ENCODE data around the gene GNG13. TPM values are rescaled to one million over a fixed set of nuclear protein-coding genes. Genes with fewer than 3 reads are reported as not detected.
A peak's percentile ranks its signal among the peaks of the same experiment; 100 is the strongest.

The GNG13 gene
- total and polyA plus RNA-seq, 9 of the 15 experiments (the other 6 are each of a cell fraction or from before 2014, with no cell fraction given), result not detected

DNA sequence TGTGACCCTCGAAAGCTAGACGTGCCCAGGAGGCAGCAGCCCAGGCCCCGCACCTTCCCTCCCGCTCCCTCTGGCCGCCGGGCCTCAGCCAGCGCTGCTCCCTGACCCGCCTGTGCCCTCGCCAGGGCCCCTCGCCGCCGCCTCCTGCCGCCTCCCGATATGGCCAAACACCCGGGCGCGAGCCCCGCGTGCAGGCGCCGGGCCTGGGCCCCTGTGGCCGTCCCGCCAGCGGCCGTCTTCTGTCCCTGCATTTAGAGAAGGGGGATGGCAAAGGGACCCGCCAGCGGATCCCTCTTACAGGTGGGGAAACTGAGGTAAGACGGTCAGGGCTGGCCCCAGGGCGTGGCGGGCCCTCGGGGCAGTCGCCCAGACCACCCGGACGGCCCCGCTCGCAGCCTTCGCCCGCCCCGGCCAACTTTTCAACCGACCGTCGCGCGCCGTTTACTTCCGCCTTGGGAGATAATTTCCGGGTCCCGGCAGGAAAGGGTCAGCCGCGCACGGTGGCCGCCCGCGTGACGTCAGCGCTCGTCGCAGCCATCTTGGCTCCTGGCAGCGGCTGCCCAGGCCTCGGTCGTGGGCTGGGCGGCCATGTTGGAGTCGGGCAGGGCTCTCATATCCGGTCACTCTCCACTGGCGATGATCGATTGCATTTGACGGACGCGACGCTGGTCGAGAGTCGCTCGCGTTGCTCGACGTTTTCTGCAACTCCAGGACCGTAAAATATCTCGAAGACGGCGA is 7.0 kb upstream of the GNG13 start (continued):
- peak; percentile 89 for TF ChIP-seq PCBP1 (IDR thresholded peaks at IDR 0.05; ENCODE audit: low read depth, low read length, poor library complexity, severe bottlenecking)
- TF ChIP-seq GATA2 (CRISPR knock-in tag; IDR thresholded peaks at IDR 0.05), result no peak
- no peak for TF ChIP-seq SMARCC2 (IDR thresholded peaks at IDR 0.05; ENCODE audit: low read depth)
- TF ChIP-seq, protein P1, sequence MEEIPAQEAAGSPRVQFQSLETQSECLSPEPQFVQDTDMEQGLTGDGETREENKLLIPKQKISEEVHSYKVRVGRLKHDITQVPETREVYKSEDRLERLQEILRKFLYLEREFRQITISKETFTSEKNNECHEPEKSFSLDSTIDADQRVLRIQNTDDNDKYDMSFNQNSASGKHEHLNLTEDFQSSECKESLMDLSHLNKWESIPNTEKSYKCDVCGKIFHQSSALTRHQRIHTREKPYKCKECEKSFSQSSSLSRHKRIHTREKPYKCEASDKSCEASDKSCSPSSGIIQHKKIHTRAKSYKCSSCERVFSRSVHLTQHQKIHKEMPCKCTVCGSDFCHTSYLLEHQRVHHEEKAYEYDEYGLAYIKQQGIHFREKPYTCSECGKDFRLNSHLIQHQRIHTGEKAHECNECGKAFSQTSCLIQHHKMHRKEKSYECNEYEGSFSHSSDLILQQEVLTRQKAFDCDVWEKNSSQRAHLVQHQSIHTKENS (CRISPR knock-in tag; IDR thresholded peaks at IDR 0.05), result no peak
- TF ChIP-seq ZNF253 (CRISPR knock-in tag; conservative IDR thresholded peaks at IDR 0.05), result no peak
- no peak for TF ChIP-seq ZNF24 (IDR thresholded peaks at IDR 0.05)
- no peak for TF ChIP-seq ZNF77 (CRISPR knock-in tag; IDR thresholded peaks at IDR 0.05)
- TF ChIP-seq, protein P2, sequence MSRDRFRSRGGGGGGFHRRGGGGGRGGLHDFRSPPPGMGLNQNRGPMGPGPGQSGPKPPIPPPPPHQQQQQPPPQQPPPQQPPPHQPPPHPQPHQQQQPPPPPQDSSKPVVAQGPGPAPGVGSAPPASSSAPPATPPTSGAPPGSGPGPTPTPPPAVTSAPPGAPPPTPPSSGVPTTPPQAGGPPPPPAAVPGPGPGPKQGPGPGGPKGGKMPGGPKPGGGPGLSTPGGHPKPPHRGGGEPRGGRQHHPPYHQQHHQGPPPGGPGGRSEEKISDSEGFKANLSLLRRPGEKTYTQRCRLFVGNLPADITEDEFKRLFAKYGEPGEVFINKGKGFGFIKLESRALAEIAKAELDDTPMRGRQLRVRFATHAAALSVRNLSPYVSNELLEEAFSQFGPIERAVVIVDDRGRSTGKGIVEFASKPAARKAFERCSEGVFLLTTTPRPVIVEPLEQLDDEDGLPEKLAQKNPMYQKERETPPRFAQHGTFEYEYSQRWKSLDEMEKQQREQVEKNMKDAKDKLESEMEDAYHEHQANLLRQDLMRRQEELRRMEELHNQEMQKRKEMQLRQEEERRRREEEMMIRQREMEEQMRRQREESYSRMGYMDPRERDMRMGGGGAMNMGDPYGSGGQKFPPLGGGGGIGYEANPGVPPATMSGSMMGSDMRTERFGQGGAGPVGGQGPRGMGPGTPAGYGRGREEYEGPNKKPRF (IDR thresholded peaks at IDR 0.05; ENCODE audit: low read depth, low read length), result no peak
- no peak for TF ChIP-seq HNRNPUL1 (IDR thresholded peaks at IDR 0.05; ENCODE audit: low read length)
- TF ChIP-seq ZNF76 (CRISPR knock-in tag; IDR thresholded peaks at IDR 0.05; ENCODE audit: borderline replicate concordance), result no peak
- TF ChIP-seq NFE2 (IDR thresholded peaks at IDR 0.05; ENCODE audit: low read depth), result peak; percentile 13; the same call in 1 of the 2 replicates
- TF ChIP-seq TEAD2 (tag; IDR thresholded peaks at IDR 0.05), result no peak
- no peak for TF ChIP-seq RUNX1 (IDR thresholded peaks at IDR 0.05; ENCODE audit: low read depth)
- TF ChIP-seq FOXK2 (conservative IDR thresholded peaks at IDR 0.05 in 1 of 2, IDR thresholded peaks at IDR 0.05 in 1 of 2; ENCODE audit: low read depth in 2 of 2), result peak; percentile 76 to 77
- peak in 1 of 2 experiments; percentile 18; a peak in 2 of 4 replicates for TF ChIP-seq SRF (CRISPR knock-in tag; IDR thresholded peaks at IDR 0.05)
- TF ChIP-seq NFRKB (IDR thresholded peaks at IDR 0.05; ENCODE audit: low read depth), result no peak
- TF ChIP-seq SUPT5H (IDR thresholded peaks at IDR 0.05), result peak; percentile 88
- TF ChIP-seq DNMT1 (IDR thresholded peaks at IDR 0.05), result no peak
- TF ChIP-seq STAG1 (CRISPR knock-in tag; IDR thresholded peaks at IDR 0.05; ENCODE audit: borderline replicate concordance), result no peak; the same call in 1 of the 2 replicates
- TF ChIP-seq ZNF780A (CRISPR knock-in tag; IDR thresholded peaks at IDR 0.05), result no peak
- TF ChIP-seq, protein P3, sequence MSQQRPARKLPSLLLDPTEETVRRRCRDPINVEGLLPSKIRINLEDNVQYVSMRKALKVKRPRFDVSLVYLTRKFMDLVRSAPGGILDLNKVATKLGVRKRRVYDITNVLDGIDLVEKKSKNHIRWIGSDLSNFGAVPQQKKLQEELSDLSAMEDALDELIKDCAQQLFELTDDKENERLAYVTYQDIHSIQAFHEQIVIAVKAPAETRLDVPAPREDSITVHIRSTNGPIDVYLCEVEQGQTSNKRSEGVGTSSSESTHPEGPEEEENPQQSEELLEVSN (IDR thresholded peaks at IDR 0.05; ENCODE audit: borderline replicate concordance in 1 of 2, extremely low read depth in 1 of 2, insufficient read depth in 1 of 2, insufficient read length in 1 of 2, low read depth in 1 of 2, low read length in 1 of 2, poor library complexity in 1 of 2, severe bottlenecking in 1 of 2), result peak; percentile 78 to 80
- TF ChIP-seq NCOR1 (IDR thresholded peaks at IDR 0.05), result no peak
- no peak for TF ChIP-seq ZNF586 (CRISPR knock-in tag; conservative IDR thresholded peaks at IDR 0.05)
- TF ChIP-seq RFX7 (CRISPR knock-in tag; IDR thresholded peaks at IDR 0.05), result no peak
- no peak for TF ChIP-seq SIRT6 (IDR thresholded peaks at IDR 0.05; ENCODE audit: low read depth, low read length)
- TF ChIP-seq DDX20 (tag; IDR thresholded peaks at IDR 0.05; ENCODE audit: low read depth), result no peak
- TF ChIP-seq PHF21A (IDR thresholded peaks at IDR 0.05; ENCODE audit: borderline replicate concordance, low read depth), result peak; percentile 40; the same call in 1 of the 2 replicates

Measured in K562 (cell line).